ENCODE results near the gene PASD1.

The PASD1 gene

DNA sequence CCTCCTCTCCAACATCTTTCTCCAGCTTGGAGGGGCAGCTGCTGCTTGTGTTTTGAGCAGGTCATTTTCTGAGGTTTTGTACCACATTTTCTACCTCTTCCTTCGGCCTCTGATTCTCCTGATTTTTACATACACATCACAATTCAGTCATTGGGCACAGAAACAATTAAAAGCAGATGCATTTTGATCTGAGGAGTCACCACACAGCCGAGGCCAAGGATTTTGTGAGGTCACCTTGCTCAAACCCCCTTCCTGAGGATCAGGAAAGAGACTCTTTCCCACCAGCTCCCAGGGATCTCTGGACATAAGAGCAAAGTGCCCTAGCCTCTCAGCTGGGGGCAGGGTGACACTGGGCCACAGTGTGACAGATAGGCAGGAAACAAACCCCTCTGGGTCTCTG, 147.0 kb downstream of the PASD1 start:
- no peaks in the 10 kb centered on the region; the same call in 1 of the 2 replicates for H3K27me3 ChIP-seq (replicated peaks; ENCODE audit: control insufficient read depth, insufficient read depth, low read length)
- TF ChIP-seq, protein P1, sequence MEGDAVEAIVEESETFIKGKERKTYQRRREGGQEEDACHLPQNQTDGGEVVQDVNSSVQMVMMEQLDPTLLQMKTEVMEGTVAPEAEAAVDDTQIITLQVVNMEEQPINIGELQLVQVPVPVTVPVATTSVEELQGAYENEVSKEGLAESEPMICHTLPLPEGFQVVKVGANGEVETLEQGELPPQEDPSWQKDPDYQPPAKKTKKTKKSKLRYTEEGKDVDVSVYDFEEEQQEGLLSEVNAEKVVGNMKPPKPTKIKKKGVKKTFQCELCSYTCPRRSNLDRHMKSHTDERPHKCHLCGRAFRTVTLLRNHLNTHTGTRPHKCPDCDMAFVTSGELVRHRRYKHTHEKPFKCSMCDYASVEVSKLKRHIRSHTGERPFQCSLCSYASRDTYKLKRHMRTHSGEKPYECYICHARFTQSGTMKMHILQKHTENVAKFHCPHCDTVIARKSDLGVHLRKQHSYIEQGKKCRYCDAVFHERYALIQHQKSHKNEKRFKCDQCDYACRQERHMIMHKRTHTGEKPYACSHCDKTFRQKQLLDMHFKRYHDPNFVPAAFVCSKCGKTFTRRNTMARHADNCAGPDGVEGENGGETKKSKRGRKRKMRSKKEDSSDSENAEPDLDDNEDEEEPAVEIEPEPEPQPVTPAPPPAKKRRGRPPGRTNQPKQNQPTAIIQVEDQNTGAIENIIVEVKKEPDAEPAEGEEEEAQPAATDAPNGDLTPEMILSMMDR (IDR thresholded peaks at IDR 0.05; ENCODE audit: insufficient read depth, low read length, poor library complexity, severe bottlenecking): no peak
- H3K4me3 ChIP-seq (replicated peaks; ENCODE audit: low read depth, low read length): no peak overlapping the region
- no peaks in the 10 kb centered on the region for H3K36me3 ChIP-seq (ENCODE audit: control insufficient read depth, insufficient read depth, low read length)
- no peak for DNase-seq (ENCODE audit: extremely low read depth, insufficient read length)

DNA sequence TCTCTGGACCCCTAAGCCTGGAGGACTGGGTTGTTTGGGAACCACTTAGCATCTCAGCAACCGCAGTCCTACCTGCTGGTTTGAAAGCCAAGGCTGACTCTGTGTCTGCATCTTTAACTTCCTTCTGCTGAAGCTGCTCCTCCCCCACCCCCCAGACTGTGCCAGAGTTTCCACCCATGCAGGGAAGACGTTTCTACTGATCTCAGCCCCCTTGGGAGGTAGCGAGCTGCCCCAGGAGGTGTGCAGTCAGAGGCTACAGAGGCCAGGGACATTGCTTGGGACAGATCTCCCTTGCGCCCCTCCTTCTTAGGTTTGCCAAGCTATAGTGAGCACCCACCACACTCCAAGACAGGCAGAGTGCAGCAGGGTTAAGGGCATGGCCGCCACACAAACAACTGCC, 147.7 kb downstream of the PASD1 start:
- no peak overlapping the region for H3K4me3 ChIP-seq (replicated peaks; ENCODE audit: low read depth, low read length)
- DNase-seq (ENCODE audit: extremely low read depth, insufficient read length): no peak
- H3K36me3 ChIP-seq (ENCODE audit: control insufficient read depth, insufficient read depth, low read length): no peaks in the 10 kb centered on the region
- no peaks in the 10 kb centered on the region; the same call in 1 of the 2 replicates for H3K27me3 ChIP-seq (replicated peaks; ENCODE audit: control insufficient read depth, insufficient read depth, low read length)
- TF ChIP-seq, protein P1 (IDR thresholded peaks at IDR 0.05; ENCODE audit: insufficient read depth, low read length, poor library complexity, severe bottlenecking): no peak

DNA sequence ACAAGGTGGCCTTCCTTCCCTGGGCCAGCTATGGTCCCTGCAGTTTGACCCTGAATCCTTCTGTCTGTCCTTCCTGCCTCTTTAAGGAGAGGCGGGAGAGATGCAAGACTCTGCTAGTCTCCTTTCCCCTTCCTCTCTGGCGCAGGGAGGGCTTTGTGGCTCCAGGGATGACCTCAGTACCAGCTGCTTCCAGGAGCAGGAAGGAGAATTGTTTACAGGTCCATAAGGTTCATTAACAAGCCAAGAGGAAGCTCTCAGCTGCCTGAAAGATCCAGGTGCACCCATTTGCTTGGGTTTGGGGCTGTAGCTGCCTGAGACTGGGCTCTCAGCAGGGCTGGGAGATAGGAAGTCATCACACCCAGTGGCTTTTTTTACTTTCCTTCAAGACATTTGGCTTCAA, 148.3 kb downstream of the PASD1 start:
- DNase-seq (ENCODE audit: extremely low read depth, insufficient read length): no peak
- H3K4me3 ChIP-seq (replicated peaks; ENCODE audit: low read depth, low read length): no peak overlapping the region
- TF ChIP-seq, protein P1 (IDR thresholded peaks at IDR 0.05; ENCODE audit: insufficient read depth, low read length, poor library complexity, severe bottlenecking): no peak
- H3K36me3 ChIP-seq (ENCODE audit: control insufficient read depth, insufficient read depth, low read length): no peaks in the 10 kb centered on the region
- H3K27me3 ChIP-seq (replicated peaks; ENCODE audit: control insufficient read depth, insufficient read depth, low read length): no peaks in the 10 kb centered on the region; the same call in 1 of the 2 replicates

DNA sequence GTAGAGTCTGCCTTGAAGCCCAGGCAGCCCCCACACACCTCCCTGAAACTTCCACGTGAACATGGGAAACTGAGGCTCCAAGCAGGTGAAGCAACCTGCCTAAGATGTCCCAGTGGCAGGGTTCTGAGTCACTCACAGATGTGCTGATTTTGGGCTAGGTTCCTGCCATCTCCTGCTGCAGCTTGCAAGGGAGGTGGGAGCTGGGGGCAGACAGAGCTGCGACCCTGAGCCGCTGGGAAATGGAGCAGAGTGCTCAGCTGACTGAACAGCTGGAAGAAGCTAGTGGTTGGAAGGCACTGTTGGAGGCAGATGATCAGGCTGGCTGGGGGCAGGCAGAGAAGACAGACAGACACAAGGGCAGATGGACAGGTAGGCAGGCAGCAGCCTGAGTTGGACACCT, 148.8 kb downstream of the PASD1 start:
- no peak for DNase-seq (ENCODE audit: extremely low read depth, insufficient read length)
- TF ChIP-seq, protein P1 (IDR thresholded peaks at IDR 0.05; ENCODE audit: insufficient read depth, low read length, poor library complexity, severe bottlenecking): no peak
- H3K36me3 ChIP-seq (ENCODE audit: control insufficient read depth, insufficient read depth, low read length): no peaks in the 10 kb centered on the region
- H3K4me3 ChIP-seq (replicated peaks; ENCODE audit: low read depth, low read length): no peak overlapping the region
- H3K27me3 ChIP-seq (replicated peaks; ENCODE audit: control insufficient read depth, insufficient read depth, low read length): no peaks in the 10 kb centered on the region; the same call in 1 of the 2 replicates

DNA sequence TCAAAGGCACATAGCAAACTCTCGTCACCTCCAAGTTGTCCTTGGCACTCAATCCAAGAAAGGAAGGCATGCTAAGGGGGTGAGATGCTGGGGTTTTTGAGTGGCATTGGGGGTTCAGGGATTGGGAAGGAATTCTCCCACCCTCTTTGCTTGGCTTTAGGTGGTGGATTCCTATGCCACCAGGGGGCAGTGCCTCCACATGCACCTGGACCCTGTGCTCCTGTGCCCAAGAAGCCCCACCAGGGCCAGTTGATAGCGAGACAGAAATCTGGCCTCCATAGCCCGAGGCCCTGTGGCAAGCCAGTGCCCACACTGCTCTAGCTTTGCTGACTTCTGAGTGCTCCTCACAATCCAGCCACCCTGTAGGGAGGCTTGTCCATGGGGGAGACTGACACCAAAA, 150.4 kb downstream of the PASD1 start:
- Histone ChIP-seq H3K4me3 (replicated peaks; ENCODE audit: low read depth, low read length) (no peak overlapping the region), H3K36me3 (ENCODE audit: control insufficient read depth, insufficient read depth, low read length) (no peaks in the 10 kb centered on the region), H3K27me3 (replicated peaks; ENCODE audit: control insufficient read depth, insufficient read depth, low read length) (no peaks in the 10 kb centered on the region; the same call in 1 of the 2 replicates)
- DNase-seq (ENCODE audit: extremely low read depth, insufficient read length): no peak
- TF ChIP-seq, protein P1 (IDR thresholded peaks at IDR 0.05; ENCODE audit: insufficient read depth, low read length, poor library complexity, severe bottlenecking): peak; percentile 78

DNA sequence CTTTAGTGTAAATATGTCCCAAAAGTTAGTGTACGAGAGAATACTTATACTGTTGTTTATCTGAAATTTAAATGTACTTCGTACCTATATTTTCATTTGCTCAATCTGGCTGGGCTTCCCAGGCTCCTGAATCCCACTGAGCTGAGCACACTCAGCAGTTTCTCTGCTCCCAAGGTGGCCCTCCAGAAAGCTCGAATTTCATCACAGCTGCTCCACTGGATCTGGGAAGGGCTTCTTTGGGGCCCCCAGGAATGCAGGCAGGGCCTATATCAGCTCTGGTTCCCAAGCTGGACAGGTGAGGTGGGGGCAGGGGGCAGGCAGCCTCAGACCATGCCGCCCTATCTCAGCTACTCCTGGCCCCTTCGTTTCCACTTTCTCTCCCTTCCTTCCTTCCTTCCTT, 150.9 kb downstream of the PASD1 start:
- no peak for DNase-seq (ENCODE audit: extremely low read depth, insufficient read length)
- Histone ChIP-seq H3K27me3 (replicated peaks; ENCODE audit: control insufficient read depth, insufficient read depth, low read length) (no peaks in the 10 kb centered on the region; the same call in 1 of the 2 replicates), H3K4me3 (replicated peaks; ENCODE audit: low read depth, low read length) (no peak overlapping the region), H3K36me3 (ENCODE audit: control insufficient read depth, insufficient read depth, low read length) (no peaks in the 10 kb centered on the region)
- TF ChIP-seq, protein P1 (IDR thresholded peaks at IDR 0.05; ENCODE audit: insufficient read depth, low read length, poor library complexity, severe bottlenecking): no peak
